ENCODE results near the gene MGA.
A peak's percentile ranks its signal among the peaks of the same experiment; 100 is the strongest.

MGA gene

DNA sequence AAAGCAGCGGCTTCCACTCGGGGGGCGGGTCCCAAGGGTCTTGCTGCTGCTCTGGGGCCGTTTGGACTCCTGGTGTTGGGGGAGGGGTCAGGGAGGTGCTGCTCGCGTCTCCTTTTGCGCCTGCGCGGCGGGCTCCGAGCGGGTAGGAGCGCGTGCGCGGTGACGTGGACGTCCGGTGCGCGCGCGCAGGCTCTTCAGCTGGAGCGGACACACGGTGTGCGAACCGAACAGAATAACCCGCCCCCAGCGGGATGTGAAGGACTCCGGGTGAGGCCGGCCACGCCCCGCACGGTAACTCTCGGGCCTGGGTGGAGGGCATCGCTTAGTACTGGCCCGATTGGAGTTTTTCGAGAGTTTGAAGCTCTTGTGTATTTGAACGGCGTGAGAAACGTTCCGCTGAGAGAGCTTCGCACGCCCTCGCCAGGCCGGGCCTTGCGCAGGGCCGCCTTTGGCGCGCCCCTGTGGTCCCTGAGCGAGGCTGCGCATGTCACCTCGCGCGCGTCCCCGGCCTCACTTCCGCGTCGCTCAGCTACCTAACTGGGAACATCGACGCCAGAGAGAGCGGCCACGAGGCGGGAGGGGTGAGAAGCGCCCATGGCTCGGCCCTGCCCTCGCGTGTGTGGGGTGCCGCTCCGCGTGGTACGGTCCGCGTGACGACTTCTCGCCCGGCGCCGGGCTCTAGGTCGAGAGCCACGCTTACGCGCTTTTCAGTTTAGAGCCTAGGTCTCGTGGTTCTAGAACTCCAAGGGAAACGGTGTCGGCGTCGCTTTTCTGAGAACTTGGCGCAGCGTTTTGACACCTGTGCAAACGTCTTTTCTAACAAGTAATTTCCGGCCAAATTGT lies at the start of gene MGA:
Gene MGA (plus strand): TSS at position 171 of the 843 bp plus-strand sequence.
- peak; percentile 77 to 83 for DNase-seq (ENCODE audit: low read depth in 1 of 2, low spot score in 1 of 2)

DNA sequence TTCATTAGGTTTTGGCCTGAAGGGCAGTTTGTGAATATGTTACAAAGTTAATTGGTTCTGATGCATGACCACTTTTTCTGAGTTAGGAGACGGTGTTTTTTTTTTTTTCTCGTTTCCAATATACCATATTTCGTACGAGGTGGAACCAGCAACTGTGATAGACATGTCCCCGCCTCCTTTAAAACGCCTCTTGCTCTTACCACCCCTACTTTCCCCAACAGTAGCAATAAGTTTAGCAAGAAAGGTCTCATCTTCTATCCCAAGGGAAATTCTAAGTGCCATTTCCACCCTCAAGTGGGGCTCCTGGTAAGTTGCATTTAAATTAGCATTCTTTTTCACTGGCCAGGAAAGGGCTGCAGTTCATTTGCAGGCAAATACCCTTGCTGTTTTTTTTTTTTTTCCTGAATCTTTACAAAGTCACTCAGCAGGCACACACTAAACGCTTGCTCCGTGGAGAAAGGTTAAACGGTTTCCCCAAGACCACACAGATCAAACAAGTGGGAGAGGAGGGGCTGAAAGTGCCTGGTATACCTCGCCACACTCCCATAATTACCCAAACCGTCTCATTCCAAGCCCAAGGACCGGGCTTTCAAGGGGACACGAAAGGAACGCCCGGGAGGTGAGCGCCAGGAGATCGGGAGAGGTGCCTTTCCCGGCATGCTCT lies 39.5 kb upstream of the MGA start:
- no peak for DNase-seq (ENCODE audit: low read depth in 1 of 2, low spot score in 1 of 2)

DNA sequence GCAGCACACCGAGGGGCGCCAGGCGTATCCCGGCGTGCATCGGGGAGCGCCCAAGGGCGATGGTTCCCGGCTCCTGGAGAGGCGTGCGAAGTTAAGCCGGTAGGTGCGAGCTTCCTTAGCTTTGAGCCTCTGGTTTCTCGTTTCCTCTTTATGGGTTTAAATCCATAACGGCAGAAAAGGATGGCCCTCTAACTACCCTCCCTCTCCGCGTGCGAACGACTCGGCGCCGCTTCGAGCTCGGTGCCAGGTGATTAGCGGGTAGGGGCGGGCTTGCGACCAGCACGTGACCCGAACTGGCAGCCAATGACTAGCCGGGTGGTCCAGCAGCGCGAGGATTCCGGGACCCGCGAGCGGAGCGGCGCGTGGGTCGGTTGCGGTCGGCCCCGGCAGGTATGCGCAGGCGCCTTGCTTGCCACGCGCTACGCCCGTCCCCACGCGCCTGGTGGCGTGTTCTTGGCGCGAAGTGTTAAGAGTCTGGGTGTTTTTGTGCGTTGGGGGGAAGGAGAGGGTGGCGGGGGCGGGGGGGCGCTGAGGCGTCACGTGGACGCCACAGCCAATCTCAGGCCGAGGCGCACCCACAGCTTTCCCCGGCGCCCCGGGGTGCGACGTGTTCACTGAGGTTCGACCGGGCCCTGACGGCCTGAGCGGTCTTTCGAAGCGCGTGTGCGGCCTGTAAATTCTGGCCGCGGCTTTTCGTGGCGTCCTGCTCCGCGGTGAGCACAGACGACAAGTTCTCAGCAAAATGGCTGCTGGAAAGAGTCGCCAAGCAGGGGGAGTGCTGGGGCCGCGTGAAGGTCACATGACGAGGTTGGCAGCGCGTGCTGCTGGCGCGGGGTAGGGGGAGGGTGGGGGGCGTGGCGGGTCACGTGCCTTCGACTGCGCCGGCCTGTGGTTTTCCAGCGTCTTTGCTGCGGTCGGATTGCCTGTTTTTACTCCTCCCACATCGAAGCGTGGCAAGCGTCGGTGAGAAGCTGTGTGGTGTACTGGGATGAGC lies 38.7 kb upstream of the MGA start:
- DNase-seq (ENCODE audit: low read depth in 1 of 2, low spot score in 1 of 2): peak; percentile 46 to 66

DNA sequence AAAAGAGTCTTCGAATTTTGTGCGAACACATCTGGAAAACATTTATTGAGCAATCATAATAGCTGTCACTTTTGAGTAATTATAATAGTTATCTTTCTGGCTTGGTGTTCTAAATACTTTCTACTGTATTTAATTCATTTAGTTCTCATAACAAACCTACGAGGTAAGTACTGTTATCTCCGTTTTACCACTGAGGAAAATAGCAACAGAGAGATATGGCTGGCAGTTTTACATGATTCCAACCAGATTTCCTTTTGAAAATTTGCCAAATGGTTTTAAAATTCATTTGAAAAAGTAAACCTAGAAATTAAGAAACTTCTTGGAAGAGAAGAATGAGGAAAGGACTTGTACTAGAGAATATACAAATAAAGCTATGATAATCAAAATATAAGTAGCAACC lies 37.3 kb upstream of the MGA start:
- no peak for DNase-seq (ENCODE audit: low read depth in 1 of 2, low spot score in 1 of 2)

DNA sequence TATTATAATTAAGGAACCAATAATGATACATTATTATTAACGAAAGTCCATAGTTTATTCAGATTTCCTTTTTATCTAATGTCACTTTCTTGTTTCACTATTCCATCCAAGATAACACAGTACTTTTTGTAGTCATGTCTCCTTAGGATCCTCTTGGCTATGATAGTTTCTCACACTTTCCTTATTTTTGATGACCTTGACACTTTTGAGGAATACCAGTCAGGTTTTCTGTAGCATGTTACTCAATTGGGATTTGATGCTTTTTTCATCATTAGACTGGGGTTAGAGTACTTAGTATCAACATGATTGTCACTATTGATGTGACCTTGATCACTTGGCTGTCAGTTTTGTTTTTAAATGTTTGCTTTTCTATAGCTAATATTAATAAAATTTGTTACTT lies 33.0 kb upstream of the MGA start:
- DNase-seq (ENCODE audit: low read depth in 1 of 2, low spot score in 1 of 2): no peak

DNA sequence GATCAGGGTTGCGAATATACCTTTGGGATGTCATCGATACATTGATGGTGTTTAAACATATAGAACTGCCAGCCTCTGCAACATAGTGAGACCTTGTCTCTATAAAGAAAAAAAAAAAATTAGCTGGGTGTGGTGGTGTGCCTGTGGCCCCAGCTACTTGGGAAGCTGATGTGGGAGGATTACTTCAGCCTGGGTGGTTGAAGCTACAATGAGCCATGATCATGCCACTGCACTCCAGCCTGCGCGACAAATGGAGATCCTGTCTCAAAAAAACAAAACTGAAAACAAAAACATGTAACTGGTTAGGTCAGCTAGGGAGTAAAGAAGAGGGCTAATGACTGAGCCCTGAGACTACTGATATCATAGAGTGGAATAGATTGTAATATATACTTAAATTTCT lies 30.7 kb upstream of the MGA start:
- DNase-seq (ENCODE audit: low read depth in 1 of 2, low spot score in 1 of 2): no peak

DNA sequence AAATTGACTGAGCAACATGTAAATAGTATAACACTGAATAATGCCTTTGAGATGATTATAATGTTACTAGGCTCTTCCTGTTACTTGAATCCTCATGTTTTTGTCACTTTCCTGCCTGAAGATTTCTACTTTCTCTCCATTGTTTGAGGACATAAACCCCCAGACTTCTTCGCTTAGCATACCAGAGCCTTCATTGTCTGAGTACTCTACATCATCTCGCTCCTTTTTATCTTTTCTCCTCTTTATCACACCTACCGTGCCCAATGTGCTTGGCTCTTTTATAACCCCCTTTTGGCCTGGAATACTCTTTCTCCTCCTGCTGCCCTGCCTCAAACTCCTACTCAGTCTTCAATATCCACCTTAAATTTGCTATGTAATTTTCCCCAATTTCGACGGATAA lies 30.3 kb upstream of the MGA start:
- DNase-seq (ENCODE audit: low read depth in 1 of 2, low spot score in 1 of 2): no peak

DNA sequence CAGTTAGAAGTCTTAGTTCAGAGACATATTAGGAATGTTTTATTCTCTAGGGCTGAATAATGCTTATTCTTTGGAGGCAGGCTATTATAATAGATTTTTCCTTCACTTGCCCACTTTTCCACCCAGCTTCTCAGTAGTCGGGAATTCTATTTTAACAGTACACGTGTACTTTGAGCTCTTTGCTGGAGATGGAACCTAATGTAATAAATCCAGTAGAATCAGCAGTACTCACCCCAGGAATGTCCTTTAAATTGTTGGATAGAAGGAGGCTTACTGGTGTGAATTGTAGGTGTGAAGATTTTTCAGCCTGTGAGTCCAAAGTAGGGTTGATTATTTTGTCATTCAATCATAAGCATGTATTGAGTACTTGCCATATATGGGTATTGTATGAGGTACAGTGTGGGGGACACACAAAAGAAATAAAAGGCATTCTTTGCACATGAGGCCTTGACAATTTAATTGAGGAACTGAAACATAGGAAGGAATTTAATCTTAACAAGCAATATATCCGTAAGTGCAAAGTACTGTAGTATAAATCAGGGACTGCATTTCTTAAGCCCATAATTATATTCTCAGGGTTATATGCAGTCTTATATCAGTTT lies 29.5 kb upstream of the MGA start:
- DNase-seq (ENCODE audit: low read depth in 1 of 2, low spot score in 1 of 2): no peak

DNA sequence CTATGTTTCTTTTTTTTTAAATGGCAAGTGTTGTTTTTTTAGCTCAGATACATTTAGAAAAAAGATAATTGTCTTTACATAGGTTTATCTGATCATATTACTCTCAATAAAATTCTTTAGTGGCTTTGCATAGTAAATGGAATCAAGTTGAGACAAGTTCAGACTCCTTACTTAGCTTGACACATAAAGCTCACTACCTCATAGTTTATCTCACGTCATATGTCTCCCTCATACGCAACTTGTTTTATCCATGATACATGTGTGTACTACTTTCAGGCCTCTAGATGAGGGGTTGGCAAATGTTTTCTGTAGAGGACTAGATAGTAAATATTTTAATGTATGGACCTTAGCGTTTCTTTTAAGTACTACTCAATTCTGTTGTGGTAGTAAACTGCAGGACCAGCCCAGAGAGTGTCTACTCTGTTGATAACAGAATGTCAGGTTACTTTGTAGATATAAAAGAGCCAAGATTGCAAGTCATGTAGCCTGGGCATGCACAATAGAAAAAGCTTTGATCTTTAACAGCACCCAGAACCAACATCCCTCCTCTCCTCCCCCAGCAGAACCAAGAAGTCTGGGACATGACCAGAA lies 28.2 kb upstream of the MGA start:
- no peak for DNase-seq (ENCODE audit: low read depth in 1 of 2, low spot score in 1 of 2)

DNA sequence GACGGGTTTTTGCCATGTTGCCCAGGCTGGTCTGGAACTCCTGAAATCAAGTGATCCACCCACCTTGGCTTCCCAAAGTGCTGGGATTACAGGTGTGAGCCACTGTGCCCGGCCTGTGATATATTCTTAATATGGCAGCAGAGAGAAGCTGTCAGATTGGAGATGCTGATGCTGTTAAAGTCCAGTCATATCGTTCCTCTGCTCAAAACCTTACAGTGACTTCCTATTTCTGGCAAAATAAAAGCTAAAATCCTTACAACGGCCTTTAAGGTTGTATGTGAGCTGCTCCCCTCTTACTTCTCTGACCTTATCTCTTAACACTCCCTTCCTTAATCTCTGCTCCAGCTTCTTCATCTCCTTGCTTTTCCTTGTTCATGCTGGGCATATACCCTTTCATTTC lies 26.6 kb upstream of the MGA start:
- DNase-seq (ENCODE audit: low read depth in 1 of 2, low spot score in 1 of 2): no peak

DNA sequence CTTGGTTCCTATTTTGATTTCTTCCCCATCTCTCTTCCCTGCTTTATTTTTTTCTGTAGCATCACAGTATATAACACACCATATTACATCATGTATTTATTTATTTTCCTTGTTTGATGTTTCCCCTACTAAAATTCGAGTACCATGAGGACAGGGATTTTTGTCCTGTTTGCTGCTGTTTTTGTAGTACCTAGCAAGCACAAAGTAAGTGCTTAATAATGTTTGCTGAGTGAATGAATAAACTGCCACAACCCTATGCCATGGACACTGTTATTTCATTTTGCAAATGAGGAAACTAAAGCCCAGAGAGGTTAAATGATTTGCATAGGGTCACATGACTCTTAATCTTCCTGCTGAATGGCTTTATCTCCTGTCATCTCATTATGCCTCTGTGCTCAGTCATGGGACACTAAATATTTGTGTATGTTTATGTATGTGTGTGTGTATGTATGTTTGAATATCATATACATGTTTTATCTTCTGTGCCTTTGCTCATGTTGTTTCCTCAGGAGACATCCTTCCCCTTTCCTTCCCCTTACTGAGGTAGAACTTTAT lies 26.1 kb upstream of the MGA start:
- DNase-seq (ENCODE audit: low read depth in 1 of 2, low spot score in 1 of 2): no peak

DNA sequence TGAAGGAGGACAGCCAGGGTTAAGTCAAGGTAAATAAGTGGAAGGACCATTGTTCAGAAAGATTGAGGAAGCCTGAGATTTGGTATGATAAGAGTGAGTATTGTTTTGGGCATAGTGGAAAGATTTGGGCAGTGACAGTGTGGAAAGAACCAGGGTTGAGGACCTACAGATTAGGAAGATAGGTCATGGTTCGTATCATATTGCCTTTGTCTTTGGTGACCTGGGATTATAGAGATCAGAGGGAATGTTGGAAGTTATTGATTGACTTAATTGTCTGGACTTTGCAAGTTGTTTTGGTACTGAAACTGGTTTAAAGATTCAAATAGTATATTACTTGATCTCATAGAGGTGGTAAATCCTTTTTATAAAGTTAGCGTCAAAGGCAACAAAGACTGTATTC lies 23.1 kb upstream of the MGA start:
- DNase-seq (ENCODE audit: low read depth in 1 of 2, low spot score in 1 of 2): no peak

DNA sequence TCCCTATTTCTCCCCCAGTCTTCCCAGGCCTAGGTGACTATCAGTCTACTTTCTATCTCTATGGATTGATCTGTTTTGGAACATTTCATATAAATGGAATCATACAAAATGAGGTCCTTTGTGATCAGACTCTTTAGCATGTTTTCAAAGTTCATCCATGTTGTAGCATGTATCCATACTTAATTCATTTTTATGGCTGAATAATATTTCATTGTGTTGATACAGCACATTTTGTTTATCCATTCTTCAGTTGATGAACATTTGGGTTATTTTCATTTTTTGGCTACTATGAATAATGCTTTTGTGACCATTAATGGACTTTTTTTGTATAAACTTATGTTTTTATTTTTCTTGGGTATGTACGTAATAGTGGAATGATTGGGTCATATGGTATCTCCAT lies 19.2 kb upstream of the MGA start:
- no peak for DNase-seq (ENCODE audit: low read depth in 1 of 2, low spot score in 1 of 2)

DNA sequence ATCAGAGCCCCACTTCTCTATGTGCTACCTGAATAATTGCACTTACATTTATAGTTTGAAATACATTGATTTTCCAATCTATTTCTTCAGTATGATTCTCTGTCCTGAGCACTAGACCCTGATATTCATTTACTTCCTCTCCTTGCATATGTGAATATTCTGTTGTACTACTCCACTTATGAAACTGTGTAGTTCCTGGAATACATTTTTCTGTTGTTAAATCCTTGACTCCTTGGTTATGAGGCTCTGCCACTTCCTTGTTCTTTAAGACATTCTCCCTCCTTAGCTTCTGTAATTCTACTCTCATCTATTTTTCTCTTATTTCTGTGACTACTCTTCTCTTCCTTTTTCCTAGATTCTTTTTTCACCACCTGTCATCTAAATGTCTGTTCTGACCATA lies 12.9 kb upstream of the MGA start:
- no peak for DNase-seq (ENCODE audit: low read depth in 1 of 2, low spot score in 1 of 2)

DNA sequence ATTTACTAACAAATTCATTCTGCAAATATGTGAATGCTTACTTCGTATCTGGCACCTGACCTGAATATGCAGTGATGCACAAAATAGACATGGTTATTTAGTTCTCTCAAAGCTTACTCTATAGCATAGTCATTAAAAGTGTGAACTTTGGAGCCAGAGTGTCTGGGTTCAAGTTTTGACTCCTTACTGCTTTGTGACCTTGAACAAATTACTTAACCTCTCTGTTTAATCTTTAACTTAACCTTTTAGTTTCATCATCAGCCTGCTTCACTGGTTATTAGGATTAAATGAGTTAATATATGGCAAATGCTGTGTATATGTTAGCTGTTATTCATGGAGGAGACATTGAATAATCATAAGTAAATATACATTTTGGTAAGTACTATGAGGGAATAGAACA lies 12.1 kb upstream of the MGA start:
- DNase-seq (ENCODE audit: low read depth in 1 of 2, low spot score in 1 of 2): no peak

DNA sequence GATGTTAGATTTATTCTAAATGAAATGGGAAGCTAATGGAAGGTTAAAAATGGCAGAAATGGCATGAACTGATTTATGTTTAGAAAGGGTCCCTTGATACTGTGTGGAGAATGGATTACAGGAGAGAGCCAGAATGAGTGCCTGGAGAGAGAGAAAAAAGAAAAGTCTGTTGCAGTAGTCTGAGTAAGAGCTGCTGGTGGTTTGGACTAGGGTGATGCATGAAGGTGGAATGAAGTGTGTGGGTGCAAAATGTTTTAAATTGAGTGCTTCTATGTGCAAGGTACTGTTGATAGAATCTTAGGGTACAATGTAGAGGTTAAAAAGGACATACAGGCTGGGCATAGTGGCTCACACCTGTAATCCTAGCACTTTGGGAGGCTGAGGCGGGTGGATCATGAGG lies 11.4 kb upstream of the MGA start:
- DNase-seq (ENCODE audit: low read depth in 1 of 2, low spot score in 1 of 2): no peak

DNA sequence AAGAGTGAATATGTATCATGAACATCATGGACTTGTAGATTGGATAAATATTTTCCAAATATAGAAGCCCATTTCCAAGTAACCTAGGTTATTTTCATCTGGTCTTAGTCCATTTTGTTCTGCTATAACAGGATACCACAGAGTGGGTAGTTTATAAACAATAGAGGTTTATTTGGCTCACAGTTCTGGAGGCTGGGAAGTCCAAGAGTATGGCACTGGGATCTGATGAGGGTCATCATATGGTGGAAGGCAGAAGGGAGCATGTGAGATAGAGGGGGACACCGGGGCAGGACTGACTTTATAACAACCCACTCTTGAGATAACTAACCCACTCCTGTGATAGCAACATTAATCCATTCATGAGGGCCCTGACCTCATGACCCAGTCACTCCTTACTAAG lies 9.4 kb upstream of the MGA start:
- no peak for DNase-seq (ENCODE audit: low read depth in 1 of 2, low spot score in 1 of 2)

DNA sequence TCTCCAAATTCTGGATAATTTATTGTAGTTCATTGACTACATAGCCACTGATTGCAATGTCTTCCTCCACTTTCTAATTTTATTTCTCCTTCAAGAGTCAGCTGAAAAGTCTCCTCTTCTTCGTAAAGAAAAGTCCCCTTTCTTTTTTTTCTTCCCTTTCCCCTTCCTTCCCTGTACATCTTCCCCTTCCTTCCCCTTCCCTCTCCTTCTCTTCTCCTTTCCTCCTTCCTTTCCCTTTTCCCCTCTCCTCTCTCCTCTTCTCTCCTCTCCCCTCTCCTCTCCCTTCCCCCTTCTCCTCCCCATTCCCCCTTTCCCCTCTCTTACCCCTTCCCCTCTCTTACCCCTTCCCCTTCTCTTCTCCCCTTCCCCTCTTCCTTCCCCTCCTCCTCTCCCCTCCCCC lies 8.8 kb upstream of the MGA start:
- DNase-seq (ENCODE audit: low read depth in 1 of 2, low spot score in 1 of 2): no peak

DNA sequence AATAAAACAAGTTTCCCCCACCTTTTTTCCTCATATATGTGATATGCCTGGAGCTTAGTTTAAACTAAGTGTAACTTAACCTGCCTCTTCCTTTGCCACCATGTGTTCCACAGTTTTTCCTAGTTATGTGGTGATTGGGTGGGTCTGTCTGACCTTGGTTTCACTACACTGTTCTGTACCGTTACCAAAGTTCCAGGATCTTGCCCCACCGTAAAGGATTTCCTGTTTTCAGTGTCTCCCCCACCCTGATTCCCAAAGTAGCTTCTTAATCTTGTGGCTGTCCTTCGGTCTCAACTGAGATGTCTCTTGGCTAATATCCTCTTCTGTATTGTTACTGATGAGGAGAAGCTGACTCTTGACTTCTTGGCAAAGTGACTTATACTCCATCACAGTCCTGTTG lies 6.4 kb upstream of the MGA start:
- DNase-seq (ENCODE audit: low read depth in 1 of 2, low spot score in 1 of 2): no peak

DNA sequence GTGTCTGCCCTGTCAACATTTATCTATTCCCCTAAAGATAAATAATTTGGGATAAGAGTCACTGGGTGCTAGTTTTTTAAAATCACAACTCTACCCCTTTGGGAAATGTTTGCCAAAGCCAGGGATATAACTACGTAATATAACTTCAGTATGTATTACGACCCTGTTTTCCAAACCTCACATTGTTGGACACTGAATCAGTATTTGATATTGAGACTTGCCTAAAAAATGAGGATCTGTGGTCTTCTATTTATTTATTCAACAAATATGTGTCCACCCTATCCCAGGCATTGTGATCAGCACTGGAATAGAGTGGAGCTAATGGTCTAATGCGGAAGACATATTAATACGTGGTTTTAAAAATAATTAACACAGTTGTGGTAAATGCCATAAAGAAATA lies 4.5 kb upstream of the MGA start:
- DNase-seq (ENCODE audit: low read depth in 1 of 2, low spot score in 1 of 2): no peak

DNA sequence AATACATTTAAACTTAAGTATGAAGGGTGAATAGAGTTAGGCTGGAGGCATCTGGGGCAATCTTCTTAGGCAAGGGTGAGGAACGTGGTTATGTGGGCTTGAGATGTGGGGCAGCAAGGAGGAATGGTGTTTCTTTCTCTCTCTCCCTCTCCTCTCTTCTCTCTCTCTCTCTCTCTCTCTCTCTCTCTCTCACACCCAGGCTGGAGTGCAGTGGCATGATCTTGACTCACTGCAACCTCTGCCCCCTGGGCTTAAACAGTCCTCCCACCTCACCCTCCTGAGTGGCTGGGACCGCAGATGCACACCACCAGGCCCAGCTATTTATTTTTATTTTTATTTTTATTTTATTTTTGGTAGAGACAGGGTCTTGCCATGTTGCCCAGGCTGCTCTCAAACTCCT lies 4.0 kb upstream of the MGA start:
- DNase-seq (ENCODE audit: low read depth in 1 of 2, low spot score in 1 of 2): no peak

All from activated T-helper 1 cell treated with anti-CD3 and anti-CD28 coated beads, Interleukin-2, amount 50 U/mL, for 16 hours (primary cell).